Erythroblast (primary cell): ENCODE data around the gene GATAD2B.

Source experiments
- GATA1 ChIP-seq: IDR thresholded peaks from 2 replicates; pipeline ENCODE4 v1.6.1; 2011; ENCODE audit warnings: low read depth, mild to moderate bottlenecking, control low read depth, low read length, moderate library complexity
- POLR2A ChIP-seq: IDR thresholded peaks from 2 replicates; pipeline ENCODE4 v1.6.1; 2011; ENCODE audit warnings: mild to moderate bottlenecking, low read length

DNA sequence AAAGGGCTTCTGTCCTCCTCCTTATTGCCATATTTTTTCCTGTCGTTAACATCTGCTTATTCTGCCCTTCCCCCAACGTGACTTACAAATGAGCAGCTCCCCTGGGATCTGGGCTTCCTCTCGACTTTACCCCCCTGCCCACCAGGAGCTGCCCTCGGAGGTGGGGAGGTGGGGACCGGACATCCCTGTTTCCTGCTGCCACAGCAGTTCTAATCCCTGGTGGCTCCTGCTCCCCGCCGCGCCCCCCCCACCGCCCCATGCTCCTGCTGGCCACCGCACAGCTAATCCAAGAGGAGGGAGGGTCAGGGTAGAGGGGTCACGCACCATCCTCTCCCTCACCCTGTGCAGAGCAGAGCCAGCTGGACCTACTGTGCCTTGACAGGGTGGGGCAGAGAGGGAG is 152.0 kb downstream of the GATAD2B start:
- TF ChIP-seq POLR2A (no peak), GATA1 (no peak)
